Fibroblast of skin of left biceps (primary cell): ENCODE results near the gene LYRM4.
"Not testable (repeated sequence)": the region's sequence is repeated elsewhere in the genome, so short reads cannot be mapped to it uniquely, and the experiment has no call there.

Source experiments
- DNase-seq, 2 experiments: peaks; one replicate each; pipeline ENCODE4 v3.0.0-alpha.2; 2013; ENCODE audit warnings: low read depth in 2 of 2

The LYRM4 gene

DNA sequence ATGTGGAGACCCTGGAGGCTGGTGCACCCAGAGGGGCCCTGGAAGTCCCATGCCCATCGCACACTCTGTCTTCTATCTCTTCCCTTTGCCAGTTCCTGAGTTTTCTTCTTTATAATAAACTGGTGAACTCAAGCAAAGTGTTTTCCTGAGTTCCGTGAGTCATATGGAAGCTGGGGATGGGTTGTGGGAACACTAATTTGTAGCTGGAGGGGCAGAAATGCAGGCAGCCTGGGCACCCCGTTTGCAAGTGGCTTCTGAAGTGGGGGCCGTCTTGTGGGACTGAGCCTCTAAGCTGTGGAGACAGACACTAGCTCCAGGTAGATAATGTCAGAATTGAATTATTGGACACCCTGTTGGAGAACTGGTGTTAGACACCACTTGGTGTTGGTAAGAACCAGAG, 178.8 kb downstream of the LYRM4 start:
- no peak for DNase-seq

DNA sequence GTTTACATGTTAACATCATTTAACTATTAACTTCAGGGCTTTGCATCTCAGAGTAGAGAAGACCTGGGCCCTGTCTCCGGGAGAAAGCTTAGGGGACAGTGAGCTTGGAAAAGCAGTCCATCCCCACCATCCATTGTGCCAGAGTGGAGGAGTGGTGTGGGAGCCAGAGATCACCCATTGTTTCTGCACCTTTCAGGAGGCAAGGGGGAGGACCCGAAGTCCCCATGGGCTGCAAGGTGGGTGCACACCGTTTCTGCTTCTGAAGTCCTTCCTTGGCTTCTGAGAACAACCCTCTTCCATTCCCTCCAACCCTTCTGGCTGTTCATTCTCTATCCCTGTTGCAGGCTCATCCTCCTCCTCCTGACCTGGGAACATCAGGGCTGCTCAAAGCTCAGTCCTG, 179.6 kb downstream of the LYRM4 start:
- DNase-seq = no peak

DNA sequence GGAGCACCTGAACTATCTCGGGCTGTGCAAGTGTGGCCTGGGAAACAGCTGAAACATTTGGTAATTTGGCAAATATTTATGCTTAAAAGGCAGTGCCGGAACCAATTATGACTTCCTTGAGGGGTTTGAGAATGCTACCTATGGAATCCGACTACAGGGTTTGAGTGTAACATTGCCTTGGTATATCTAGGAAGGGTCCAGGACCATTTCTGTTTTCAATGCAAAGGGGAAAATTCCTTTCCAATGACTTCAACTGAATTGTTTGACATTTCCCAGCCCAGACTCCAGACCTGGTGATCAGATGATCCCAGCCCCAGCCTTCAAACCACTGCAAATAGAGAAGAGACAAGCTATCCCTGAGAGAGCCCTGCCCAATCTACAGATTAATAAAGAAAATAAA, 180.2 kb downstream of the LYRM4 start:
- DNase-seq = no peak

DNA sequence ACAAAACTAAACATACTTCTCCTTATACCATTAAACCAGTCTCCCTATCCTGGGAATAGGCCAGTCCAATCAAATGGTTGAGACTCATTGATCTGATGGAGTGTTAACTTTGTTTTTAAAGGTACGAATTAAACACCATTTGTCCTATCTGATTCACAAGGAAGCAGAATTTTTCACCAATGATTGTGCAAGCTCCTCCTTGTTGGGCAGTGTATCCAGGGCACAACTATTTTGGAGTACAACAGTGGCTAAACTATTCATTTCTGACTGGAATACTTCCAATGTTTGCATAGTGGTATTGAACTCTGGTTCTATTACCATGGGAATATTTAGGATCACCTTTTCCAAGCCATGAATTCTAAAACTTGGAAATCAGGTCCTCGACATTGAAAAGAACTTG, 181.1 kb downstream of the LYRM4 start:
- no peak for DNase-seq

DNA sequence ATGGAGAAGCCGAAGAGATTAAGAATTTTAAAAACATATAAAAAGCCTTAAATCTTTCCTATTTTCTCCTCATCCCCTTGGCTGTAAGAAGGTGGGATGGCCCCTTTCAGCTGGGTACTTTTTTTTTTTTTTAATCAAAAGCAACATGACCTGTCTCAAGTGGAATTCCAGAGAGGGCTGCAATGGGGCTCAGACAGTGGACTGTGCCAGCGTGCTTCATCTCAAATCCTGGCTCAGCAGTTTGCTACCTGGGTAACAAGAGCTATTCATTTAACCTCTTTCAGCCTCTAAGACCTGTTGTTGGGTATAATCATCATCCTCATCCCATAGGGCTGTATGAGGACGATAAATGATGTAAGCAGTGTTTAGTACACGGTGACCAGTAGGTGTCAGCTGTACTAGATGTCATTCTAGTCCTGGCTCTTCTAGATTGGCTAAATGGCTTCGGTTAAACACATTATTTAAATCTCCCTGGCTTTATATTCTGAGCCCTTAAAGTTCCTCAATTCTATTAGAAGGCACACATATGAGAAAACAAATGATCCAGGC, 182.6 kb downstream of the LYRM4 start:
- DNase-seq = no peak

DNA sequence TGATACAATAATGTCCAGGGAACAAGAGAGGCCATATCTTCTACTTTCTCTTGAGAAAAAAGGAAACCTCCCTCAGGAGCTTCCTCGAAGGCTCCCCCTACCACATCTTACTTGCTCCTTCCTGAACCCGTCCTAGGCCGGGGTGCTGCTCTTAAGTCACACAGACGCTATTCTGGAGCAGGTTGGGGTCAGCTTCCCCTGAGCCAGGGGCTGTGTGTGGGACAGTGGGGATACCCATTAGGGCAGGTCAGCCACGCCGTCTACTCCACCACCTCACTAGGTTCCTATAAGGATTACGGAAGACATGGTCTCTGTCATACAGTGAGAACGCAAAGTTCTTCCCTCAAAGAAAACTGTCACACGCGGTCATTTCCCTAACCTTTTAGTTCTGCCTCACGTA, 183.8 kb downstream of the LYRM4 start:
- no peak for DNase-seq

DNA sequence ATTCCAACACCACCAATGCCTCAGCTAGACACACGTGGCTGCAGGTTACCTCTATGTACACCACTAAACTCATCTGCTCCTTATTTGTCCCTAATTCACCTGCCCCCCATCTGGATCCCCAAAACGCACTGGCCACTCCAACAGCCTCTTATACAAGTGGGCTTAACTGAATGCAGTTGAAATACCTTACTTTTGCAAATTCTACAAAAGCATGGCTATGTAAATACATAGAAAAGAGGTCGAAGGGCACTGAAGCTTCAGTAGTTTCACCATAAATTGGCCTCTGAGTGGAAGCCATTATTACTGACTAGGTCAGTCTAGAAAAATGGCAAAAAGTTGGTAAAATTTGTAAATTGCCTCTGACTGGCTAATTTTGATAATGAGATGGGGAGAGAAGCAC, 186.8 kb downstream of the LYRM4 start:
- no peak for DNase-seq

DNA sequence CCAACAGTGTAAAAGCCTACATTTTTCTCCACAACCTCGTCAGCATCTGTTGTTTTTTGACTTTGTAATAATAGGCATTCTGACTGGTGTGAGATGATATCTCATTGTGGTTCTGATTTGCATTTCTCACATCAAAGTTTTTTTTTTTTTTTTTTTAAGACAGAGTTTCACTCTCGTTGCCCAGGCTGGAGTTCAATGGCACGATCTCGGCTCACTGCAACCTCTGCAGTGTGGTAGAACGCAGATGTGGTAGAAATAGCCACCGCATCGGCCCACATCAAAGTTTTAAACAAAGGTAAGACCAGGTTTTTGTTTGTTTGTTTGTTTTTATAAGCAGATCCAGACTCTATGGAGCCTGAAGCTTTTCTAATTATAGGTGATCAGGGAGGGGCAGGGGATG, 188.3 kb downstream of the LYRM4 start:
- DNase-seq = no peak

DNA sequence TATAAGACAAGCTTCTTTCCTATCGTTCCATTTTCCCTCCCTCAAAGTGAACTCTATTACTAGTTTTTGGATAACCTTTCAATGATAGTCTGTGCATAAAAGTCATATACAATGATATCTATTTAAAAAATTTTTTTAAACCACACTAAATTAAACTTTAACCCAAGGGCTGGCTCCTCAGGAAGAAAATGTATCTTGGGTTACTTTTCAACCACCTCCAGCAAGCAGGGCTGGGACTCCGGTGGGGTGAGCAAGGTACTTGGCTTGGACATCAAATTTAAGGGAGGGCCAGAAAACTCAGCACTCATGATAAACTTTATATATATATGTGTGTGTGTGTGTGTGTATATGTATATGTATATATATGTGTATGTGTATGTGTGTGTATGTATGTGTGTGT, 189.5 kb downstream of the LYRM4 start:
- DNase-seq = no peak

DNA sequence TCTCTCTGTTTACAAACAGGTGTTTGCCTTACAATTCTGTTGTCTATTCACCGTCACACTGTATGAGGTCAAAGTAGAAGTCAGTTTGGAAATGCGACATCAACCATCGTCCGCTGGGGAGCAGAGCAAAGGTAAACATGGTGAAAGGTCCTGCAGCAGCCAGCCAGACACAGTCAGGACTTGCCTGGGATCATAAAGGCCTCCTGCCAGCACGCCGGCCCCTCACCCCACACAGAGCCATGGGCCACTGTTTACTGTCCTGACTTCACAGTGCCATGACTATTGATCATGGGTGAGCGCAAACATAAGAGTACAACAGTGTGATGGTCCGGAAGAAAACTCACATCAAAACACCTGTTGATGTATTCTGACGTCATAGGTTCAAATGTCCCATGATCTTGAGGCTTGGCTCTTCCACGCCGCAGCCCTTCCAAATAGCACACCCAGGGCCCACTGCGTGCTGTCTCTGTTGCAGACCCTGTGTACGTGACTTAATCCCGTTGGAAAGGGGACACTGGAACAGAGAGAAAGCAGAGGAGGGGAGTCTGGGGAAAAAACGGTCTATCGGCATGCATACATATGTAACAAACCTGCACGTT, 192.5 kb downstream of the LYRM4 start:
- DNase-seq = no peak

DNA sequence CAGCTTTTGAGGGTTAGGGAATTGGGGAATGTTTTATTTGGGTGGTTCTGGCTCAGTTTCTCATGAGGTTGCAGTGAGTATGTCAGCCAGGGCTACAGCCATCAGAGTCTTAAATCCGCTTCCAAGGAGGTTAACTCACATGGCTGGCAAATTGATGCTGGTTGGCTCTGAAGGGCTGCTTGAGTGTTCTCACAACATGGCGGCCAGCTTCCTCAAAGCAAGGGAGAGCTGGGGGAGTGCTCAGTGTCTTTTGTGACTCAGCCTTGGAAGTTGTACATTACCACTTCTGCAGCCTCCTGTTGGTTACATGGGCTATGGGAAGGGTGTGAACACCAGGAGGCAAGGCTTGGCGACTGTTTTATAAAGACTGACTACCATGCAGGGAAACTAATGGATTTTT, 193.4 kb downstream of the LYRM4 start:
- DNase-seq = no peak

DNA sequence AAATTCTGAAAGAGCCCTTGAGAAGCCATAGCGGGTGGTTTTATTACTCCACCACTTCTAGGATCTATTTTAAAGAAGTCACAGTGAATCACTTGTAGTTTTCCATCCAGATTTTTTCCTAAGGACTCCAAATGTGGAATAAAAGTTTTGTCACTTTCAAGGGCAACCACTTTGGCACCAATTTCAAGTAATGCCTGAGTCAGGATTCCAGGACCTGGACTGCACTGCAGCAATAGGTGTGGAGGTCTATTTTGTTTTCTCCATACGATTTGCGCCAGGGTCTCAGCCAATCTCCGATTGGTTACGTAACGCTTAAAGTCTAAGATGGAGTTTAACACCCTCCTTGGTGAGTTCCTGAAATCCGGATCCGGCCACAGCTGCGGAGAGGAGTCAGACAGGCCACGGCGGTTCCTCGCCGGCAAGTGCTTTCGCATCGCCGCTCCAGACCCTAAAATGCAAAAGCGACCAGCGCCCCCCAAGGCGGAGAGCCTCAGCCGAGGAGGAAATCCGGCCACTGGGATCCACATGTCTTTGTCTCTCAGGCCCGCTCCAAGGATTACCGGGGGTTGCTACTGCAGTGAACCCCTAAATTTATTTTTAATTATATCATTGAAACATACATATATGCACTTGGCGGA, 194.2 kb downstream of the LYRM4 start:
- no peak for DNase-seq

DNA sequence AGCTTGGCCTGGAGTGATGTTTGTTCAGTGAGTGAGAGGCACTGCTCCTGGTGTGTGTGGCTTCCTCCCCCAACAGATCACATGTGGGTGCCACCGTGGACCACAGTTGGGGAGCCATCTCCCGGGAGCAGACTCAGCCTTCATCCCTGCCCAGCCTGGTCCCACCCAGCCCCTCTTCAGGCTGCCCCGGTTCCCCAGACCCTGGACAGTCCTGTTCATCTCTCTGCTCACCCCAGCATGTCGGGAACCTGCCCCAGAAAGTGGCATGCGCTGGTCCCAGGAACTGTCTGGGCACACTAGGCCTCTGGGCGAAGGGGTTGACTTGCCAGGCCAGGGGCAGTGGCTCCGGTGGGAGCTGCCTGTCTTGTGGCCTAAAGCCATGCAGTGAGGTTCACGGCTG, 197.1 kb downstream of the LYRM4 start:
- no peak for DNase-seq

DNA sequence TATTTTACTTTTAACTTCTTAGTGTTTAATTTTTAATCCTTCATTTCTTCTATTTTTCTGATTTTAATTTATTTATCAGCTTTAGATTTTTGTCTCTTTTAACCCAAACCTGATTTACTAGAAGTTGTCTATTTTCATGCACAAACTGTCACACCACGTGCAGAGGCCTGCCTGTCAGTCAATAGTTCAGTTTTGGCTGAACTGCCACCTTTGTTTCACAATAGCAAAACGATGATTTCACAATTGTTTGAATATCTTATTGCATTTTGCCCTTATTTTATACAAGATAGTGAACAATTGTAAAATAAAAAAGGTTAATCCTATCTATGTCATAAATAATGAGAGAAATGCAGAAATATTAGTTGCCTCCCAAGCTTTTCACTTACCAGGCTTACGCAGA, 199.6 kb downstream of the LYRM4 start:
- no peak for DNase-seq

DNA sequence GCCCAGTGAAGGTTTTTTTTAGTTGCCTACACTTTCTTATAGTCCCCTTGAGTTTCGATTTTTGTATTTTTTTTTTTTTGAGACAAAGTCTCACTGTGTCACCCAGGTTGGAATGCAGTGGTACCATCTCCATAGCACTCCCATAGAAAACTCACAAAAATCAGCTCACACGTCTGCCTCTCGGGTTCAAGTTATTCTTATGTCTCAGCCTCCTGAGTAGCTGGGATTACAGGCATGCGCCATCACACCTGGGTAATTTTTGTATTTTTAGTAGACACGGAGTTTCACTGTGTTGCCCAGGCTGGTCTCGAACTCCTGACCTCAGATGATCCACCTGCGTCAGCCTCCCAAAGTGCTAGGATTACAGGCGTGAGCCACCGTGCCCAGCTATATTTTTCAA, 200.3 kb downstream of the LYRM4 start:
- DNase-seq = not testable (repeated sequence)

DNA sequence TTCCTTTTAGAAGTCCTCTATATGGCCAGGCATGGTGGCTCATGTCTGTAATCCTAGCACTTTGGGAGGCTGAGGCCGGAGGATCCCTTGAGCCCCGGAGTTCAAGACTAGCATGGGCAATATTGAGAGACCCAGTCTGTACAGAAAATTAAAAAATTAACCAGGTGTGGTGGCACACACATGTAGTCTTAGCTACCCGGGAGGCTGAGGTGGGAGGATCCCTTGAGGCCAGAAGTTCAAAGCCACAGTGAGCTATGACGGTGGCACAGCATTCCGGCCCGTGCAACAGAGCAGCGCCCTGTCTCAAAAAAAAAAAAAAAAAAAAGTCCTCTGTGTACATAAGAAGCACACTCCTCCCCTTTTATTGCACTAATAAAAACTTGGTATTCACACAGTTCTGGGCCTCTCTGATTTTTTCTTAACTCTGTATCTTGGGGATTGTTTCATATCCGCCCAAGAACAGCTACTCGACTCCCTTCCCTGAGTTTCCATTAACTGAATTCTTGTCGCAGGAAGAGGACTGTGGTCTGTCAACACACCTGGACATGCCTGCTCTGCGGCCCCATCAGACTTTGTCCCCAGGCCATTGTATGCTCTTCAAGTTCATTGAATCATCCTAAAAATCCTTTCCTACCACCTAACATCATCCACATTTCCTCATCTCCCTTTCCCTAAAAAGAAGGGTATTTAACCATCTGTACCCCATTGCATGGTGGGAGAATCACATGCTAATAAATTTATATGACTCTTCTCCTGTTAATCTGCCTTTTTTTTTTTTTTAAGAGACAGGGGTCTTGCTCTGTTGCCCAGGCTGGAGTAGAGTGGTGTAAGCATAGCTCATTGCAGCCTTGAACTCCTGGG, 201.5 kb downstream of the LYRM4 start:
- DNase-seq = no peak
